ENCODE measurements around the gene PDE6H.

PDE6H gene

GRCh38 chr12:15007551-15007950, 34.7 kb downstream of the PDE6H start:
- DNase-seq = no peak

DNA sequence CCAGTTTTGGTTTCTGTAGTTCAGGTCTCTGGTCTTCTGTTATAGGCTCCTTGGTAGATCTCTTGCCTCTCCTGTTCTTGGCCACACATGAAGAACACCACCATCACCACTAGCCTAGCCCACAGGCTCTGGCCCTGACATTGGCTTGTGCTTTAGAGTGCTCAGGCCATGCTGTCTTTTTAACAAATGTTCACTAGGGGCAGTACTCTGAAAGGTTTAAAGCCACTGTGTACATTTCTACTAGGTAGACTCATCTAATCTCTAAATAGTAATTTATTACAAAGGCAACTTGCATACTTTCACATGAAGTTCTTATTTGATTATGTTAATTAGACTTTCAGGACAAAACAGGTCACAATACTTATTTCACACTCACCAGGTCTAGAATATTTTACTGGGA, 38.3 kb downstream of the PDE6H start:
- no peak for DNase-seq

GRCh38 chr12:15013634-15014179, 40.9 kb downstream of the PDE6H start:
- DNase-seq = no peak

DNA sequence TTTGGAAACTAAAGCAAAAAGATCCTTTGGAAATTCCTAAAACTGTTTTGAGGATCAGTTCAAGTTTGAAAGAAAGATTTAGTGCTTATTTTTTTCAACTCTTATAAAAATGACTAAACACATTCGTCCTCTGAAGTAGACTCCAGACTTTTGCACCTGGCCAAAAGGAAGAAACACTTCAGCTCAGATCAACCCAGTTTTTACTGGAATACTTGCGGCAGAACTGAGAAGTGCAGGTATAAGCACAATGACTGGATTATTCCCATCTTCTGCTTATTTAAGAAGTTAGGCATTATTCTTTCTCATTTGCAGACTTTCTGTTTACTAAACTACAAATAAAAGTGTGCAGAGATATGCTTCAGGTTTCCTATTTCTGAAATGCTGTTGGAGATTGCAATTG, 41.9 kb downstream of the PDE6H start:
- DNase-seq = no peak

- DNase-seq = no peak
Measured at GRCh38 chr12:15015121-15015520, 42.3 kb downstream of the PDE6H start.

DNA sequence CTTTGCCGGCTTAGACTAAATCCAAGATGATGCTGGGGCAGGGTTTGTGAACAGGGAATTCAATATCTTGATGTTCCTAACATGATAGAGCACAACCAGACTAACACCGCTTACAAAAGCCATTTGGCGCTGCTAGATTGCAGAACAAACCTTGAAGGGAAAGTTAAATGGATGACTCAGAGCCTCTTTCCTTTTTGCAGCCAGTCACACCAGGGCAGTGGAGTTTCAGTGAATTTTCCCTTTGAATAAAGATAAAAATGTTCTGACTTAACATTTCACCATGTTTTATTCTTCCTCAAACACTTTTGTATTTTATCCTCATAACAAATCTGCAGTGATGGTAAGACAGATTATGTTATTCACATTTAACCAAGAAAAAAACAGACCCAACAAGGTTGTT, 47.3 kb downstream of the PDE6H start:
- no peak for DNase-seq

Data from NCI-H510A (cell line).